H1 (cell line): Measurements from ENCODE around the gene LIPI. TPM values are rescaled to one million over a fixed set of nuclear protein-coding genes. Genes with fewer than 3 reads are reported as not detected.

Source experiments
- GTF2F1 ChIP-seq: IDR thresholded peaks from 2 replicates; pipeline ENCODE4 v1.6.1; 2012; ENCODE audit warnings: low read depth, low read length, improper control_type of control experiment, borderline replicate concordance
- RXRA ChIP-seq: IDR thresholded peaks from 2 replicates; pipeline ENCODE4 v1.6.1; 2011; ENCODE audit warnings: low read depth, mild to moderate bottlenecking, low read length, moderate library complexity; ENCODE audit not compliant: insufficient read depth
- SRF ChIP-seq: IDR thresholded peaks from 2 replicates; pipeline ENCODE4 v1.6.1; 2011; ENCODE audit warnings: mild to moderate bottlenecking, low read depth, low read length, moderate library complexity
- SUZ12 ChIP-seq: fragments of 200-600 bp; sonication (generic); IDR thresholded peaks from 2 replicates; pipeline ENCODE4 v1.6.1; 2012; ENCODE audit warnings: mild to moderate bottlenecking, inconsistent platforms, low read length, moderate library complexity, mixed read lengths
- TAF1 ChIP-seq: IDR thresholded peaks from 2 replicates; pipeline ENCODE4 v1.6.1; 2011; ENCODE audit warnings: mild to moderate bottlenecking, low read depth, low read length
- polyA plus RNA-seq, 7 experiments: library from polyadenylated mRNA; depleted of rRNA in 3 of 7; stranded (reverse) in 5 of 7; unstranded in 2 of 7; fragments of >200 nt in 5 of 7; fragments of 200-250 nt in 2 of 7; gene quantifications; 1 replicate in 5 of 7; 2 replicates in 1 of 7; 4 replicates in 1 of 7; pipeline versions ENCODE4 v1.2.1 to v1.2.3, GENCODE V29; 2011 to 2013; ENCODE audit warnings: missing spikeins in 2 of 7, mixed read lengths in 2 of 7
- total RNA-seq: library from RNA; stranded (reverse); fragmentation: NEBNext Ultra II Directional; extraction: Animal tissue kit (Norgen Biotek cat#: 25700); gene quantifications from 2 replicates; pipeline ENCODE4 v1.2.1, GENCODE V29; 2021

The LIPI gene
- total and polyA plus RNA-seq, 2 of the 8 experiments (the other 6 are each of a cell fraction or from before 2014, with no cell fraction given) = not detected

- no peak for TF ChIP-seq GTF2F1
- TF ChIP-seq SUZ12 = no peak
- no peak for TF ChIP-seq SRF
- no peak for TF ChIP-seq TAF1
- TF ChIP-seq RXRA = no peak
Observed at GRCh38 chr21:14084701-14085100, 126.1 kb downstream of the LIPI start (continued).
